ENCODE results near the gene TRPV4. TPM values are rescaled to one million over a fixed set of nuclear protein-coding genes. Genes with fewer than 3 reads are reported as not detected.

The TRPV4 gene
- total RNA-seq, 2 donors from 2014 or later, result 0.59 to 0.90 TPM

DNA sequence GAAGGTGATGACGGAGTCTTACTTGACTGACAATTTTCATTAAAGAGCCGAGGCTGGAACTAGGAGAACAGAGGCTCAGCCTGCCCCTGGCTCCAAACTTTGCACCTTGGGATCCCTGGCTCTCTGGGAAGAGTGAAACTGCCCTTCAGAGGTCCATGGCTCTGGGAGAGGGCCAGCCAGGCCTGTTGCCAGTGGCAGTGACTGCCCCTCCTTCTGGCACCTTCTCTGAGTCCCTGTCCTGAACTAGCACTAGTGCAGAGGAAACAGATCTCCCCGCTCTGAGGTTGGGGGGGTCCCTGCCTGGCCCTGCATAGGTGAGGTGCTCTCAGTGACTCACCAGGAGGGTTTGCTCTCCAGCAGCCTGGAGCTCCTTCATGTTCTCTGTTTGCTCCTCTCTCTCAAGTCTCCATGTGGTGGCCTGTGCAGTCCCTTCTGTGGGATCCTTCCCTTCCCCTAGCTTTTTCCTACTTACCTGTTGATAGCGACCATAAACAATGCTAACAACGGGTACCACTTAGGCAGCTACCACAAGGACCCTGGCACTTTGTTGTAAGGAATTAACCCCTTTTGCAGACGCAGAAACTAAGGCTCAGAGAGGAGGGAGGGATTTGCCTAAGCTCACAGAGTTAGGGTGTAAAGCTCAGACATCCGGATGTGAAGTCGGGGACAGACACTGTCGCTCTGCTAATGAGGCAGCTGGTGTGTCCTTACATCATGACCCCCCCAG is 97.2 kb downstream of the TRPV4 start:
- H3K4me1 ChIP-seq, result peaks cover 0 to 48% of the 10 kb centered on the region in 2 donors
- no peaks in the 10 kb centered on the region for H3K9me3 ChIP-seq
- TF ChIP-seq, protein P1, sequence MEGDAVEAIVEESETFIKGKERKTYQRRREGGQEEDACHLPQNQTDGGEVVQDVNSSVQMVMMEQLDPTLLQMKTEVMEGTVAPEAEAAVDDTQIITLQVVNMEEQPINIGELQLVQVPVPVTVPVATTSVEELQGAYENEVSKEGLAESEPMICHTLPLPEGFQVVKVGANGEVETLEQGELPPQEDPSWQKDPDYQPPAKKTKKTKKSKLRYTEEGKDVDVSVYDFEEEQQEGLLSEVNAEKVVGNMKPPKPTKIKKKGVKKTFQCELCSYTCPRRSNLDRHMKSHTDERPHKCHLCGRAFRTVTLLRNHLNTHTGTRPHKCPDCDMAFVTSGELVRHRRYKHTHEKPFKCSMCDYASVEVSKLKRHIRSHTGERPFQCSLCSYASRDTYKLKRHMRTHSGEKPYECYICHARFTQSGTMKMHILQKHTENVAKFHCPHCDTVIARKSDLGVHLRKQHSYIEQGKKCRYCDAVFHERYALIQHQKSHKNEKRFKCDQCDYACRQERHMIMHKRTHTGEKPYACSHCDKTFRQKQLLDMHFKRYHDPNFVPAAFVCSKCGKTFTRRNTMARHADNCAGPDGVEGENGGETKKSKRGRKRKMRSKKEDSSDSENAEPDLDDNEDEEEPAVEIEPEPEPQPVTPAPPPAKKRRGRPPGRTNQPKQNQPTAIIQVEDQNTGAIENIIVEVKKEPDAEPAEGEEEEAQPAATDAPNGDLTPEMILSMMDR (IDR thresholded peaks at IDR 0.05), result no peak
- no peak overlapping the region for H3K4me3 ChIP-seq
- H3K36me3 ChIP-seq, result no peaks in the 10 kb centered on the region
- no peaks in the 10 kb centered on the region for H3K27me3 ChIP-seq
- DNase-seq (ENCODE audit: low spot score), result no peak
- H3K27ac ChIP-seq, result peak overlapping the region; percentile 16 to 21

DNA sequence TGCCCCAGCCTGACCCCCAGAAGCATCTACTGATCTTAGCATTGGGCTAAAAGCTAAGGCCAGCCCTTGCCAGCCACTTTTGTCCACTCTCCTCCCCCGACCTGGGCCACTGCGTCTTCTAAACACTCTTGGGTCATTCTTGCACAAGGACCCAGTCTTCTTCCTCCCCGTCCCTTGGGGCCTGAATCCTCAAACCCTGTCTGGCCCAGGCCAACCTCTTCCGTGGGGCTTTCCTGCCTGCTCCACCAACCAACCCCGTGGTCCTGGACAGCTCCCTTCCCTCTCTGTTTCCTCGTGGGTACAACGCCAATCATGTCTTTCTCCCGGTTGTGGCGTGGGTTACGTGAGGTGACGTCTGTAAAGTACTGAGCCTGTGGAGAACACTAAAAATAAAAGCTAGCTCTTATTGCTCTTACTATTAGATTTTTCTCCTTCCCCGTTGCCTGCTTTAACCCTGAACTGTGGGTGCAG is 98.1 kb downstream of the TRPV4 start:
- H3K4me1 ChIP-seq, result peaks cover 0 to 43% of the 10 kb centered on the region in 2 donors
- no peak overlapping the region for H3K4me3 ChIP-seq
- TF ChIP-seq, protein P1 (IDR thresholded peaks at IDR 0.05), result no peak
- no peak for DNase-seq (ENCODE audit: low spot score)
- H3K9me3 ChIP-seq, result no peaks in the 10 kb centered on the region
- H3K27ac ChIP-seq, result no peak overlapping the region
- no peaks in the 10 kb centered on the region for H3K27me3 ChIP-seq
- H3K36me3 ChIP-seq, result no peaks in the 10 kb centered on the region

DNA sequence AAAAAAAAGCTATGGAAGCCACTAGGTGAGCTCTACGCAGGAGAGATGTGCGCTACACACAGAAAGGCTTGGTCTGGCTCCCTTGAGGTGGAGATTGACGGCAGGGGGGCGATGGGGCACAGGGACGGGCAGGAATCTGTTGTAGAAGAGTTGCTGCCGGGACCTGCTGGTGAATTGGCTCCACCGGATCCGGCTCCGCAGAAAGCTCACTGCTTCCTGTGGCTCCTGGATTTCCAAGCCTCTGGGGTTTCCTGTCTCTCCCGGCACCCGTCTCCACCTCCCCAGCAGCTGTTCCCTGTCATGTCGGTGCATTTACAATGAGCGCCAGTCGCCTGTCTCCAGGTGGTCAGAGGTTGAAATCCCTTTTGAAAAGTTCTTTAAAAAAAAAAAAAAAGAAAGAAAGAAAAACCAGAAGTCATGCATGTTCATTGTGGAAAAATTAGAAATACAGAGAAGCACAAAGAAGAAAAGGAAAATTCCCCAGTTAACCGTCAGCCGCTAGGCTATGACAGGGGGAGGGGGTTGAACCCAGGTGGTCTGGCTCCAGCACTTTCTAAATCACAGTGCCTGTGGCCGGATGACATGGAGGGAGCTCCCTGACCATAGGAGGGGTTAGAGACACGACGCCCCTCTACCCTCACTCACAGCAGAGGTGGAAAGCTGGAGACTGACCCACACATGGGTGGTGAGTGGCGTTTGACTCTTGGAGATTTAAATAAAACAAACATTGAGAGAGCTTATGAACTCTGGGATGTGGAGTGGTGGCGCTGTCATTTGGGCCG is 98.8 kb downstream of the TRPV4 start:
- Histone ChIP-seq H3K36me3 (no peaks in the 10 kb centered on the region), H3K9me3 (no peaks in the 10 kb centered on the region), H3K27me3 (no peaks in the 10 kb centered on the region), H3K27ac (no peak overlapping the region), H3K4me1 (peaks cover 0 to 38% of the 10 kb centered on the region in 2 donors), H3K4me3 (no peak overlapping the region)
- TF ChIP-seq, protein P1 (IDR thresholded peaks at IDR 0.05), result no peak
- DNase-seq (ENCODE audit: low spot score), result no peak

Small RNA genes lying within 50 kb of the gene (microRNA-seq; reads per million reads assigned to microRNA genes)
- 0 reads per million in 2 donors for gene MIR4497 (ENCODE audit: borderline number of aligned reads in 2 of 2, borderline replicate concordance in 1 of 2)

Other genes with a start within 250 kb of the TRPV4 start
- 10 to 100 TPM; 23.6 to 32.4 TPM for gene FAM222A, start 119.6 kb downstream of the TRPV4 start, total RNA-seq
- 10 to 100 TPM; 29.0 to 43.2 TPM for gene GLTP, start 47.1 kb upstream of the TRPV4 start, total RNA-seq
- gene TCHP, start 66.9 kb upstream of the TRPV4 start, total RNA-seq, result 1 to 10 TPM; 6.4 to 9.4 TPM
- 10 to 100 TPM; 24.8 to 26.8 TPM for gene GIT2, start 163.0 kb upstream of the TRPV4 start, total RNA-seq
- gene ANKRD13A, start 166.0 kb upstream of the TRPV4 start, total RNA-seq, result 10 to 100 TPM; 26.0 to 31.8 TPM
- 1 to 10 TPM; 8.6 to 9.0 TPM for gene C12orf76, start 215.1 kb upstream of the TRPV4 start, total RNA-seq

All from right atrium auricular region (tissue), 2 donors.